Measurements from ENCODE around the gene DNAJC13. TPM values are rescaled to one million over a fixed set of nuclear protein-coding genes. Genes with fewer than 3 reads are reported as not detected.
"Not testable (repeated sequence)": the region's sequence is repeated elsewhere in the genome, so short reads cannot be mapped to it uniquely, and the experiment has no call there.

The DNAJC13 gene
- total and polyA plus RNA-seq, 2 donors (not counting 1 experiment from before 2014, with no cell fraction given): 9.7 to 51.1 TPM

GRCh38 chr3:132368962-132369361, 48.3 kb upstream of the DNAJC13 start:
- no peak for ATAC-seq (ENCODE audit: low read depth)
- Histone ChIP-seq H3K4me3 (ENCODE audit: control extremely low read depth in 1 of 5, extremely low read depth in 1 of 5, insufficient read depth in 1 of 5, low read depth in 2 of 5, low read length in 4 of 5) (no peak overlapping the region), H4K20me1 (ENCODE audit: control insufficient read depth, insufficient read depth, low read length, poor library complexity, severe bottlenecking) (no peaks in the 10 kb centered on the region), H3K79me2 (ENCODE audit: control insufficient read depth, insufficient read depth, low read length) (no peaks in the 10 kb centered on the region), H3K27ac (ENCODE audit: low read length in 2 of 2) (no peak overlapping the region), H3K36me3 (replicated peaks in 1 of 2; ENCODE audit: control extremely low read depth in 1 of 2, control insufficient read depth in 1 of 2, extremely low read depth in 1 of 2, insufficient read depth in 2 of 2, low read length in 1 of 2) (no peaks in the 10 kb centered on the region), H3K27me3 (replicated peaks in 1 of 4; ENCODE audit: control extremely low read depth in 1 of 4, control insufficient read depth in 3 of 4, insufficient read depth in 4 of 4, low read length in 3 of 4) (no peaks in the 10 kb centered on the region), H3K9me3 (ENCODE audit: control extremely low read depth in 1 of 3, control insufficient read depth in 2 of 3, insufficient read depth in 1 of 3, low read length in 2 of 3) (no peaks in the 10 kb centered on the region), H2AFZ (ENCODE audit: insufficient read depth, low read depth, low read length, poor library complexity, severe bottlenecking) (no peak overlapping the region), H3K4me1 (ENCODE audit: control insufficient read depth in 2 of 2, insufficient read depth in 2 of 2, low read length in 2 of 2) (no peaks in the 10 kb centered on the region), H3K4me2 (replicated peaks; ENCODE audit: low read depth, low read length, poor library complexity, severe bottlenecking) (no peak overlapping the region), H3K9ac (ENCODE audit: low read length) (no peak overlapping the region)
- no peak for DNase-seq
- Mint-ChIP-seq H3K27ac (no peak overlapping the region), H3K9me3 (ENCODE audit: insufficient read depth) (no peaks in the 10 kb centered on the region), H3K4me1 (no peaks in the 10 kb centered on the region), H3K4me3 (no peak overlapping the region), H3K27me3 (no peaks in the 10 kb centered on the region)
- ChIA-PET POLR2A (no interaction called here), CTCF (interaction anchor here (1.3 kb wide), 1 partner anchor 15 kb away, joined by 5 read pairs; no protein-coding TSS in a partner anchor)
- TF ChIP-seq CTCF (IDR thresholded peaks at IDR 0.05) (no peak), EZH2 (IDR thresholded peaks at IDR 0.05; ENCODE audit: borderline replicate concordance, insufficient read depth, low read depth, low read length, poor library complexity, severe bottlenecking) (no peak)
- intact Hi-C loops (cut with micrococcal nuclease): no loop called here

- H3K79me2 ChIP-seq (ENCODE audit: control insufficient read depth, insufficient read depth, low read length); H3K4me1 ChIP-seq (ENCODE audit: control insufficient read depth in 2 of 2, insufficient read depth in 2 of 2, low read length in 2 of 2); POLR2A ChIA-PET; DNase-seq; H3K27me3 ChIP-seq (replicated peaks in 1 of 4; ENCODE audit: control extremely low read depth in 1 of 4, control insufficient read depth in 3 of 4, insufficient read depth in 4 of 4, low read length in 3 of 4); H3K27me3 Mint-ChIP-seq; H3K4me3 ChIP-seq (ENCODE audit: control extremely low read depth in 1 of 5, extremely low read depth in 1 of 5, insufficient read depth in 1 of 5, low read depth in 2 of 5, low read length in 4 of 5); H3K4me3 Mint-ChIP-seq; H3K4me1 Mint-ChIP-seq; H2AFZ ChIP-seq (ENCODE audit: insufficient read depth, low read depth, low read length, poor library complexity, severe bottlenecking); H3K27ac ChIP-seq (ENCODE audit: low read length in 2 of 2); H3K27ac Mint-ChIP-seq; intact Hi-C loops (cut with micrococcal nuclease); CTCF ChIA-PET; H3K9me3 Mint-ChIP-seq (ENCODE audit: insufficient read depth); H3K9me3 ChIP-seq (ENCODE audit: control extremely low read depth in 1 of 3, control insufficient read depth in 2 of 3, insufficient read depth in 1 of 3, low read length in 2 of 3); H3K9ac ChIP-seq (ENCODE audit: low read length); ATAC-seq (ENCODE audit: low read depth); H4K20me1 ChIP-seq (ENCODE audit: control insufficient read depth, insufficient read depth, low read length, poor library complexity, severe bottlenecking); H3K4me2 ChIP-seq (replicated peaks; ENCODE audit: low read depth, low read length, poor library complexity, severe bottlenecking); H3K36me3 ChIP-seq (replicated peaks in 1 of 2; ENCODE audit: control extremely low read depth in 1 of 2, control insufficient read depth in 1 of 2, extremely low read depth in 1 of 2, insufficient read depth in 2 of 2, low read length in 1 of 2): not testable (repeated sequence)
- WGBS (ENCODE audit: insufficient coverage): 92% methylated on average over 16 of the region's 25 CpGs
These were observed 40.4 kb upstream of the DNAJC13 start for GRCh38 chr3:132376945-132377354.
